Activated T-cell treated with anti-CD3 and anti-CD28 coated beads, Interleukin-2, amount 50 U/mL, for 4 hours (primary cell): ENCODE results near the gene USP16. TPM values are rescaled to one million over a fixed set of nuclear protein-coding genes. Genes with fewer than 3 reads are reported as not detected.
A peak's percentile ranks its signal among the peaks of the same experiment; 100 is the strongest.

ENCODE experiments used
- ATAC-seq, 2 donors: fragments of 200-7000 bp; cut with Tn5 transposase; one replicate each; pipeline ENCODE4 v1.10.0; 2021
- DNase-seq: peaks from one replicate; pipeline ENCODE4 v3.0.0-alpha.2; 2020
- H3K27me3 Mint-ChIP-seq: one replicate; pipeline ENCODE4 v1.8.0; 2021; ENCODE audit warnings: low read depth, mixed read lengths
- H3K36me3 Mint-ChIP-seq: one replicate; pipeline ENCODE4 v1.8.0; 2022; ENCODE audit warnings: mixed read lengths; ENCODE audit not compliant: insufficient read depth
- H3K4me1 Mint-ChIP-seq: one replicate; pipeline ENCODE4 v1.8.0; 2021; ENCODE audit warnings: low read depth, mixed read lengths
- H3K4me3 Mint-ChIP-seq: one replicate; pipeline ENCODE4 v1.8.0; 2021; ENCODE audit warnings: mild to moderate bottlenecking, moderate library complexity, mixed read lengths
- H3K9me3 Mint-ChIP-seq: one replicate; pipeline ENCODE4 v1.8.0; 2021; ENCODE audit warnings: mixed read lengths
- total RNA-seq, 3 donors: library from RNA; stranded (reverse); gene quantifications; one replicate each; pipeline ENCODE4 v1.2.1, GENCODE V29; 2021

USP16 gene
- total RNA-seq, 3 donors from 2014 or later: 54.7 to 61.1 (median 58.0) TPM

GRCh38 chr21:29083306-29083705 lies 58.8 kb downstream of the USP16 start:
- H3K4me1 Mint-ChIP-seq: peaks cover 41% of the 10 kb centered on the region
- H3K4me3 Mint-ChIP-seq: no peak overlapping the region
- ATAC-seq (no peak), DNase-seq (no peak)
- no peaks in the 10 kb centered on the region for H3K27me3 Mint-ChIP-seq
- H3K36me3 Mint-ChIP-seq: peaks cover 4% of the 10 kb centered on the region
- H3K9me3 Mint-ChIP-seq: no peaks in the 10 kb centered on the region

GRCh38 chr21:29084372-29084771 lies 59.9 kb downstream of the USP16 start:
- Mint-ChIP-seq H3K4me3 (no peak overlapping the region), H3K36me3 (peaks cover 4% of the 10 kb centered on the region), H3K4me1 (peaks cover 32% of the 10 kb centered on the region), H3K9me3 (no peaks in the 10 kb centered on the region), H3K27me3 (no peaks in the 10 kb centered on the region)
- ATAC-seq (no peak), DNase-seq (no peak)

- Mint-ChIP-seq H3K4me1 (peaks cover 23% of the 10 kb centered on the region), H3K4me3 (no peak overlapping the region), H3K9me3 (no peaks in the 10 kb centered on the region), H3K27me3 (no peaks in the 10 kb centered on the region), H3K36me3 (peaks cover 4% of the 10 kb centered on the region)
- ATAC-seq (no peak), DNase-seq (no peak)
Measured at GRCh38 chr21:29085106-29085752, 60.8 kb downstream of the USP16 start.

GRCh38 chr21:29091033-29091432 lies 66.6 kb downstream of the USP16 start:
- DNase-seq (no peak), ATAC-seq (peak in 1 of 2 donors; percentile 65)
- Mint-ChIP-seq H3K27me3 (no peaks in the 10 kb centered on the region), H3K36me3 (peaks cover 9% of the 10 kb centered on the region), H3K9me3 (no peaks in the 10 kb centered on the region), H3K4me1 (peaks cover 5% of the 10 kb centered on the region), H3K4me3 (no peak overlapping the region)

GRCh38 chr21:29092102-29092959 lies 67.9 kb downstream of the USP16 start:
- peaks cover 5% of the 10 kb centered on the region for H3K4me1 Mint-ChIP-seq
- peaks cover 5% of the 10 kb centered on the region for H3K36me3 Mint-ChIP-seq
- no peak overlapping the region for H3K4me3 Mint-ChIP-seq
- DNase-seq: no peak
- peak; percentile 7 to 36 for ATAC-seq
- no peaks in the 10 kb centered on the region for H3K27me3 Mint-ChIP-seq
- H3K9me3 Mint-ChIP-seq: no peaks in the 10 kb centered on the region

- no peaks in the 10 kb centered on the region for H3K4me1 Mint-ChIP-seq
- H3K9me3 Mint-ChIP-seq: no peaks in the 10 kb centered on the region
- no peak overlapping the region for H3K4me3 Mint-ChIP-seq
- peaks cover 10% of the 10 kb centered on the region for H3K36me3 Mint-ChIP-seq
- DNase-seq (no peak), ATAC-seq (no peak)
- no peaks in the 10 kb centered on the region for H3K27me3 Mint-ChIP-seq
Measured at GRCh38 chr21:29096218-29097015, 71.9 kb downstream of the USP16 start.

- no peaks in the 10 kb centered on the region for H3K27me3 Mint-ChIP-seq
- DNase-seq (no peak), ATAC-seq (no peak)
- no peaks in the 10 kb centered on the region for H3K9me3 Mint-ChIP-seq
- peaks cover 5% of the 10 kb centered on the region for H3K36me3 Mint-ChIP-seq
- H3K4me1 Mint-ChIP-seq: no peaks in the 10 kb centered on the region
- H3K4me3 Mint-ChIP-seq: no peak overlapping the region
Measured at GRCh38 chr21:29098156-29098555, 73.7 kb downstream of the USP16 start.

- H3K4me3 Mint-ChIP-seq: no peak overlapping the region
- no peaks in the 10 kb centered on the region for H3K4me1 Mint-ChIP-seq
- no peak for DNase-seq
- no peaks in the 10 kb centered on the region for H3K27me3 Mint-ChIP-seq
- peaks cover 13% of the 10 kb centered on the region for H3K36me3 Mint-ChIP-seq
- H3K9me3 Mint-ChIP-seq: no peaks in the 10 kb centered on the region
- ATAC-seq: no peak
Measured at GRCh38 chr21:29102791-29103257, 78.4 kb downstream of the USP16 start.

Other genes starting within 250 kb of the USP16 start
- gene LTN1, start 31.8 kb upstream of the USP16 start, total RNA-seq: 10 to 100 TPM; 19.6 to 21.7 (median 20.6) TPM
- 1 to 10 TPM; 6.9 to 8.5 (median 7.0) TPM for gene RWDD2B, start 5.3 kb upstream of the USP16 start, total RNA-seq
- gene CCT8, start 49.0 kb downstream of the USP16 start, total RNA-seq: 100 to 1,000 TPM; 417 to 558 (median 510) TPM
- 1 to 10 TPM in 2 of 3 donors, under 1 TPM in 1; 0.96 to 1.4 (median 1.3) TPM for gene MAP3K7CL, start 106.0 kb downstream of the USP16 start, total RNA-seq